Measurements from ENCODE around the gene UNK. TPM values are rescaled to one million over a fixed set of nuclear protein-coding genes. Genes with fewer than 3 reads are reported as not detected.

Gene UNK
- total and polyA plus RNA-seq, 2 donors (not counting 3 experiments of a cell fraction or from before 2014, with no cell fraction given) = 18.0 to 23.2 TPM

DNA sequence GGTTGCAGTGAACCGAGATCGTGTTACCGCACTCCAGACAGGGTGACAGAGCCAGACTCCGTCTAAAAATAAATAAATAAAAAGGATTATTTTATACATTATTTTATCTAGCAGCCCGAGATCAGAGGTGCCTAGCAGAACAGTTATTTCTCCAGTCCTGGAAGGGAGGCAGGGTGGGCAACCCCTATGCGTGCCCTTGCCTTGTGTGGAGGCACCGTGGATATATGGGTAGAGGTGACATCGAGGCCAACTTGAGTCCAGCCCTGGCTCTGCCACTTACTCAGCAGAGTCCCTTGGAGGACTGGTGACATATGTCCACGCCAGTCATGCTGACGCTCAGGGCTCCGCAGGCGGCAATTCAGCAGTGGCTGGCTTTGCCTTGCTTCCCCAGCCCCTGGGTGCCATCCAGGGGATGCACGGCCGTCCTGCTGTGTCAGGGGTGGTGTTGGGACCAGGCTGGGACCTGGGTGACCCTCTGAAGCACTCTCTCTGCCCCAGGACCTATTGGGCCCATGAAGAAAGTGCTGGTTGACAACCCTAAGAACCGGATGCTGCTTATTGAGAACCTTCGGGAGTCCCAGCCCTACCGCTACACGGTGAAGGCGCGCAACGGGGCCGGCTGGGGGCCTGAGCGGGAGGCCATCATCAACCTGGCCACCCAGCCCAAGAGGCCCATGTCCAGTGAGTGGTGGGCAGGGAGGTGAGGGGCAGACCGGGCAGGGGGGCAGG, 32.8 kb upstream of the UNK start:
- intact Hi-C loops (cut with micrococcal nuclease) = no loop called here
- H3K9ac ChIP-seq (replicated peaks; ENCODE audit: extremely low read depth, insufficient read depth, low read length) = no peak overlapping the region
- H3K27ac ChIP-seq (ENCODE audit: insufficient read depth, low read depth, low read length) = no peak overlapping the region
- no TSS peak for BruUV-seq (replicated peaks)
- no peak overlapping the region for H2AFZ ChIP-seq (ENCODE audit: low read depth, low read length)
- H3K27me3 ChIP-seq (ENCODE audit: control insufficient read depth in 2 of 2, insufficient read depth in 2 of 2, low read length in 2 of 2) = no peaks in the 10 kb centered on the region
- H3K9me3 ChIP-seq (replicated peaks; ENCODE audit: control insufficient read depth, insufficient read depth, low read length) = no peaks in the 10 kb centered on the region
- no peaks in the 10 kb centered on the region for H3K36me3 ChIP-seq (ENCODE audit: control insufficient read depth in 2 of 2, extremely low read depth in 1 of 2, insufficient read depth in 2 of 2, low read length in 2 of 2)
- no peak for TF ChIP-seq POLR2AphosphoS5 (IDR thresholded peaks at IDR 0.05; ENCODE audit: insufficient read depth, low read depth, low read length)
- no peak for TF ChIP-seq GATA2 (IDR thresholded peaks at IDR 0.05; ENCODE audit: insufficient read depth, insufficient read length, low read depth, low read length)
- TF ChIP-seq POLR2A (IDR thresholded peaks at IDR 0.05; ENCODE audit: low read depth, low read length) = no peak
- TF ChIP-seq, protein P1, sequence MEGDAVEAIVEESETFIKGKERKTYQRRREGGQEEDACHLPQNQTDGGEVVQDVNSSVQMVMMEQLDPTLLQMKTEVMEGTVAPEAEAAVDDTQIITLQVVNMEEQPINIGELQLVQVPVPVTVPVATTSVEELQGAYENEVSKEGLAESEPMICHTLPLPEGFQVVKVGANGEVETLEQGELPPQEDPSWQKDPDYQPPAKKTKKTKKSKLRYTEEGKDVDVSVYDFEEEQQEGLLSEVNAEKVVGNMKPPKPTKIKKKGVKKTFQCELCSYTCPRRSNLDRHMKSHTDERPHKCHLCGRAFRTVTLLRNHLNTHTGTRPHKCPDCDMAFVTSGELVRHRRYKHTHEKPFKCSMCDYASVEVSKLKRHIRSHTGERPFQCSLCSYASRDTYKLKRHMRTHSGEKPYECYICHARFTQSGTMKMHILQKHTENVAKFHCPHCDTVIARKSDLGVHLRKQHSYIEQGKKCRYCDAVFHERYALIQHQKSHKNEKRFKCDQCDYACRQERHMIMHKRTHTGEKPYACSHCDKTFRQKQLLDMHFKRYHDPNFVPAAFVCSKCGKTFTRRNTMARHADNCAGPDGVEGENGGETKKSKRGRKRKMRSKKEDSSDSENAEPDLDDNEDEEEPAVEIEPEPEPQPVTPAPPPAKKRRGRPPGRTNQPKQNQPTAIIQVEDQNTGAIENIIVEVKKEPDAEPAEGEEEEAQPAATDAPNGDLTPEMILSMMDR (IDR thresholded peaks at IDR 0.05; ENCODE audit: extremely low read depth in 1 of 2, insufficient read depth in 1 of 2, low read depth in 1 of 2, low read length in 2 of 2) = no peak
- CTCF ChIA-PET = interaction anchor here (0.7 to 12.2 kb wide), 9 partner anchors 13 to 132 kb away, joined by 3 to 653 read pairs (median 18); partner anchors contain the start of genes GALK1, RECQL5, SAP30BP and SMIM5
- H3K79me2 ChIP-seq (ENCODE audit: control insufficient read depth, insufficient read depth, low read length) = no peaks in the 10 kb centered on the region
- POLR2A ChIA-PET = no interaction called here
- dilution Hi-C loops (cut with MboI; ENCODE audit: extremely low pct_ligation_motif_present, low sequenced_read_pairs) = no loop called here
- H4K20me1 ChIP-seq (replicated peaks; ENCODE audit: control insufficient read depth, extremely low read depth, insufficient read depth, low read length) = no peaks in the 10 kb centered on the region
- FAIRE-seq = no peak
- no peak overlapping the region for H3K4me2 ChIP-seq (ENCODE audit: insufficient read depth, low read length)
- no peaks in the 10 kb centered on the region for H3K9me1 ChIP-seq (replicated peaks; ENCODE audit: control insufficient read depth, extremely low read depth, insufficient read depth, low read length)
- H3K4me3 ChIP-seq (replicated peaks in 1 of 3; ENCODE audit: insufficient read depth in 1 of 3, low read depth in 1 of 3, low read length in 3 of 3) = no peak overlapping the region
- DNase-seq (ENCODE audit: low read depth, low spot score) = no peak
- H3K4me1 ChIP-seq (ENCODE audit: control insufficient read depth, extremely low read depth, insufficient read depth, low read length) = no peaks in the 10 kb centered on the region

DNA sequence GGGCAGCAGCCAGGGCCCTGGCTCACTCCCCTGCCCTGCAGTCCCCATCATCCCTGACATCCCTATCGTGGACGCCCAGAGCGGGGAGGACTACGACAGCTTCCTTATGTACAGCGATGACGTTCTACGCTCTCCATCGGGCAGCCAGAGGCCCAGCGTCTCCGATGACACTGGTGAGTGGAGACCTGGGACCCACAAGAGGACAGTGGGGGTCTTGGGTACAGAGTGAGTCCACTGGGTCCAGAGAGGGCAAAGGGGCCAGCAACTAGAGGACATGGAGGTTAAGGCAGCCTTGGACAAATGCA, 32.2 kb upstream of the UNK start:
- TF ChIP-seq, protein P1 (IDR thresholded peaks at IDR 0.05; ENCODE audit: extremely low read depth in 1 of 2, insufficient read depth in 1 of 2, low read depth in 1 of 2, low read length in 2 of 2) = no peak
- TF ChIP-seq GATA2 (IDR thresholded peaks at IDR 0.05; ENCODE audit: insufficient read depth, insufficient read length, low read depth, low read length) (no peak), POLR2AphosphoS5 (IDR thresholded peaks at IDR 0.05; ENCODE audit: insufficient read depth, low read depth, low read length) (no peak), FOS (IDR thresholded peaks at IDR 0.05; ENCODE audit: borderline replicate concordance, insufficient read depth, low read length) (no peak), EZH2 (IDR thresholded peaks at IDR 0.05; ENCODE audit: borderline replicate concordance, low read depth, low read length, severe bottlenecking) (no peak), JUN (IDR thresholded peaks at IDR 0.05; ENCODE audit: borderline replicate concordance, insufficient read depth, insufficient read length, low read depth) (no peak), POLR2A (IDR thresholded peaks at IDR 0.05; ENCODE audit: low read depth, low read length) (no peak), MYC (IDR thresholded peaks at IDR 0.05; ENCODE audit: low read depth, low read length) (no peak)
- TF ChIP-seq, protein P2, sequence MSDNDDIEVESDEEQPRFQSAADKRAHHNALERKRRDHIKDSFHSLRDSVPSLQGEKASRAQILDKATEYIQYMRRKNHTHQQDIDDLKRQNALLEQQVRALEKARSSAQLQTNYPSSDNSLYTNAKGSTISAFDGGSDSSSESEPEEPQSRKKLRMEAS (IDR thresholded peaks at IDR 0.05; ENCODE audit: insufficient read depth, insufficient read length) = no peak
- Histone ChIP-seq H3K27me3 (ENCODE audit: control insufficient read depth in 2 of 2, insufficient read depth in 2 of 2, low read length in 2 of 2) (no peaks in the 10 kb centered on the region), H4K20me1 (replicated peaks; ENCODE audit: control insufficient read depth, extremely low read depth, insufficient read depth, low read length) (no peaks in the 10 kb centered on the region), H3K27ac (ENCODE audit: insufficient read depth, low read depth, low read length) (no peak overlapping the region), H3K9ac (replicated peaks; ENCODE audit: extremely low read depth, insufficient read depth, low read length) (no peak overlapping the region), H3K9me3 (replicated peaks; ENCODE audit: control insufficient read depth, insufficient read depth, low read length) (no peaks in the 10 kb centered on the region), H2AFZ (ENCODE audit: low read depth, low read length) (no peak overlapping the region), H3K4me1 (ENCODE audit: control insufficient read depth, extremely low read depth, insufficient read depth, low read length) (no peaks in the 10 kb centered on the region), H3K9me1 (replicated peaks; ENCODE audit: control insufficient read depth, extremely low read depth, insufficient read depth, low read length) (no peaks in the 10 kb centered on the region), H3K36me3 (ENCODE audit: control insufficient read depth in 2 of 2, extremely low read depth in 1 of 2, insufficient read depth in 2 of 2, low read length in 2 of 2) (no peaks in the 10 kb centered on the region), H3K4me2 (ENCODE audit: insufficient read depth, low read length) (no peak overlapping the region), H3K4me3 (replicated peaks in 1 of 3; ENCODE audit: insufficient read depth in 1 of 3, low read depth in 1 of 3, low read length in 3 of 3) (no peak overlapping the region), H3K79me2 (ENCODE audit: control insufficient read depth, insufficient read depth, low read length) (no peaks in the 10 kb centered on the region)
- ChIA-PET CTCF (interaction anchor here (0.7 to 2.6 kb wide), 4 partner anchors 13 to 133 kb away, joined by 3 to 45 read pairs (median 13); partner anchors contain the start of genes GALK1 and SMIM5), POLR2A (no interaction called here)
- FAIRE-seq (no peak), DNase-seq (ENCODE audit: low read depth, low spot score) (no peak)
- no TSS peak for BruUV-seq (replicated peaks)
- intact Hi-C loops (cut with micrococcal nuclease) (no loop called here), dilution Hi-C loops (cut with MboI; ENCODE audit: extremely low pct_ligation_motif_present, low sequenced_read_pairs) (no loop called here)
